PFSK-1 (cell line): ENCODE measurements around the gene HLF.

Experiments used
- POLR2AphosphoS5 ChIP-seq: IDR thresholded peaks from 2 replicates; pipeline ENCODE4 v1.6.1; 2012; ENCODE audit warnings: low read depth, mild to moderate bottlenecking, control low read depth, low read length, moderate library complexity
- REST ChIP-seq, 2 experiments: IDR thresholded peaks; 2 replicates each; pipeline versions ENCODE4 v1.6.1 to v1.8.0; 2011 to 2012; ENCODE audit warnings: low read depth in 2 of 2, low read length in 2 of 2, control low read depth in 1 of 2, inconsistent platforms in 1 of 2, mild to moderate bottlenecking in 1 of 2, moderate library complexity in 1 of 2; ENCODE audit not compliant: insufficient read depth in 1 of 2

- no peak for TF ChIP-seq POLR2AphosphoS5
- TF ChIP-seq REST (IDR thresholded peaks at IDR 0.05; ENCODE audit: insufficient read depth in 1 of 2, low read depth in 2 of 2, low read length in 2 of 2), result no peak
Observed at GRCh38 chr17:55219934-55220333, 44.8 kb upstream of the HLF start.
